NAMALWA (cell line): ENCODE results near the gene CLIP4.

Source experiments
- DNase-seq: peaks from one replicate; pipeline ENCODE4 v3.0.0-alpha.2; 2015; ENCODE audit warnings: low spot score

CLIP4 gene

GRCh38 chr2:29191817-29192216 is 76.6 kb downstream of the CLIP4 start:
- DNase-seq = no peak

- DNase-seq = no peak
Observed at GRCh38 chr2:29192526-29192925, 77.3 kb downstream of the CLIP4 start.

GRCh38 chr2:29193111-29193510 is 77.9 kb downstream of the CLIP4 start:
- no peak for DNase-seq

DNA sequence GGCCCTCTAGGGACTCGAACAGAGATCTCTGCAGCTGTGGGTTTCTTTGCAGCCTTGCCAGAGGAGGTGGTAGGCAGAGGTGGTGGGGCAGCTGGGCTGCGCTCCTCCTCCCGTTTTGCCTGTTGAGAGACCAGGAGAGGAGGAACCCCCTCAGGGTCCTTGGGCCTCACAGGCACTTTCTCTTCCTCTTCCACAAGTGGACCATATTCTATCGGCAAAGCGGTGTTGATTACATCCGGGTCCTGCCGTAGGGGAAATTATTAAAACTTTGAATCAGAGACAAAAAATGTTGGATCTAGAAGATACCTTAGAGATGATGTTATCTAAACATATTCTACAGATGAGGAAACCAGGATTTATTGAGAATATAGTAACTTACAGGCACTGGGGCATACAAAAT is 78.5 kb downstream of the CLIP4 start:
- DNase-seq = no peak

- no peak for DNase-seq
Observed at GRCh38 chr2:29195796-29196195, 80.6 kb downstream of the CLIP4 start.

- peak; percentile 83 for DNase-seq
Observed at GRCh38 chr2:29196792-29197788, 81.9 kb downstream of the CLIP4 start.

- DNase-seq = no peak
Observed at GRCh38 chr2:29201979-29202378, 86.8 kb downstream of the CLIP4 start.

GRCh38 chr2:29202819-29203495 is 87.7 kb downstream of the CLIP4 start:
- no peak for DNase-seq

GRCh38 chr2:29206941-29207340 is 91.7 kb downstream of the CLIP4 start:
- DNase-seq = no peak

GRCh38 chr2:29207352-29208148 is 92.3 kb downstream of the CLIP4 start:
- no peak for DNase-seq

GRCh38 chr2:29209551-29209950 is 94.3 kb downstream of the CLIP4 start:
- DNase-seq = no peak

- DNase-seq = no peak
Observed at GRCh38 chr2:29212009-29212408, 96.8 kb downstream of the CLIP4 start.

DNA sequence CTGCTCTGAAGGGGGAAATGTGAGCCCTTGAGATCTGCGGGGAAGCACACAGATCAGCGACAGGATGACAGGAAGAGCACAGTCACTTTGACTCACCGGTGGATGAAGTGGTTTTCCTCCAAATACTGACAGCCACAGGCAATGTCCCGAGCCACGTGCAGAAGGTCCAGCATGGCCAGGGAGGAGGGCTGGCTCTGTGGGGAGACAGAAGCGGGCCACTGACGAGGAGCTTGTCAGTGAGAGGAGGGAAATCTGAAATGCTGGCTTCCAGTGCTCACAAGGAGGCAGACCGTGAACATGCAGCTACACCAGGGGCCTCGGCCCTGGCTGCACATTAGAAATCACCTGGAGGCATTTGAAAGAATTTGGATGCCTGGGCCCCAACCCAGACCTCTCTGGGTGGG is 98.7 kb downstream of the CLIP4 start:
- DNase-seq = no peak

DNA sequence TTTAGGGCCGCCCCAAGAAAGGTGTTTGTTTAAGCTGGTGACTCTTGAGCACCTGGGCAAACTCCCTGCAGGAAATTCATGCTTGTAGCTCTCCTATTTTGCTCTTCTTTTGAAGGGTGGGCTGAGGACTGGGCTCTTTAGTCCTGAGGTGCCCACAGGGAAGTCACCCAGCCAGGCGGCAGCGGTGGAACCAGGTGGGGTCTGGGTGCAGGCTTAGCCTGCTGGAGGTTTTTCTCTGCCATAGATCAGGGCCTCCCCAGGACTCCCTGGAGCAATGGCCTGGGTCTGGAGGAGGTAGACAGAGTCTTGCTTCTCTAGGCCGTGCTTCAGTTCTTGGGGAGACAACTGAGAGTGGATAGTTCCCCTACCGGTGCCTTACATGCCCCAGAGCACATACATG is 99.9 kb downstream of the CLIP4 start:
- DNase-seq = no peak

DNA sequence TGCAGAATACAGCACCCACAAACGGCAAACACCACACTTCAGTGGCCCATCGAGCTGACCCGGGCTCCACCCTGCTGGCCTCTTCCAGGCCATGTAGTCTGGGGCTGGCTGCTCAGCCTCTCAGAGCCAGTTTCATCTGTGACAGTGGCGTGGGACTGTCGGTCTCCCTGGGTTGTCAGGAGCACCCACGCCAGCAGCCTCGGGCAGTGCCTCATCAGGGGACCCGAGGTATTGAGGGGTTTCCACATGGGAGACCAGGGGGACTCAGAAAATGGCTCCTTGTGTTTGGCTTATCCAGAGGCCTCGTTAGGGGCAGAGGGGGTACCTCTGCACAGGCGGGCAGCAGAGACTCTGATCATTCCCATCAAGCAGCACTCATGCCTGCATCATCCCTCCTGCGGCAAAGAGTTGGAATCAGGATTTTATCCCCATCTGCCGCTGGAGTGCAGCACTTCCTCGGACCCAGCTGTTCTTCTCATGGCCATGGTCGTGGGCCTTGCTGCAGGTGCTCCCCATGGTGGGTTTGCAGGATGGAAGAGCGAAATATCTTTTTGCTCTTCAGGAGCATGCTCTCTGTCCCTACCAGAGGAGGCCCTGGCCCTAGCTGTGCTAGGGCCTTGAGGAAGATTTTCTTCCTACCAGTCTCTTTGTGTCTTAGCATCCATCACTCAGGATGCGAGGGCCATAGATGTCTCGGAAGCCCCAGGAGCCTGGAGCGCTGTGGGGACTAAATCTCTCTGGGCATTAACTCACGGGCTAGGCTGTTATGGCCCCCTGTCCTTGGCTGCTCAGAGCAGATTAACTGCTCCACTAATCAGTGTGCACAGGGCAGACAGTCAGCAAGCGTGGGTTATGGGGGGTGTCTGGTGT is 100.8 kb downstream of the CLIP4 start:
- DNase-seq = no peak

GRCh38 chr2:29216609-29216909 is 101.3 kb downstream of the CLIP4 start:
- DNase-seq = no peak

GRCh38 chr2:29218071-29218470 is 102.9 kb downstream of the CLIP4 start:
- DNase-seq = no peak

GRCh38 chr2:29218550-29219125 is 103.4 kb downstream of the CLIP4 start:
- no peak for DNase-seq

GRCh38 chr2:29219374-29219773 is 104.2 kb downstream of the CLIP4 start:
- DNase-seq = no peak

DNA sequence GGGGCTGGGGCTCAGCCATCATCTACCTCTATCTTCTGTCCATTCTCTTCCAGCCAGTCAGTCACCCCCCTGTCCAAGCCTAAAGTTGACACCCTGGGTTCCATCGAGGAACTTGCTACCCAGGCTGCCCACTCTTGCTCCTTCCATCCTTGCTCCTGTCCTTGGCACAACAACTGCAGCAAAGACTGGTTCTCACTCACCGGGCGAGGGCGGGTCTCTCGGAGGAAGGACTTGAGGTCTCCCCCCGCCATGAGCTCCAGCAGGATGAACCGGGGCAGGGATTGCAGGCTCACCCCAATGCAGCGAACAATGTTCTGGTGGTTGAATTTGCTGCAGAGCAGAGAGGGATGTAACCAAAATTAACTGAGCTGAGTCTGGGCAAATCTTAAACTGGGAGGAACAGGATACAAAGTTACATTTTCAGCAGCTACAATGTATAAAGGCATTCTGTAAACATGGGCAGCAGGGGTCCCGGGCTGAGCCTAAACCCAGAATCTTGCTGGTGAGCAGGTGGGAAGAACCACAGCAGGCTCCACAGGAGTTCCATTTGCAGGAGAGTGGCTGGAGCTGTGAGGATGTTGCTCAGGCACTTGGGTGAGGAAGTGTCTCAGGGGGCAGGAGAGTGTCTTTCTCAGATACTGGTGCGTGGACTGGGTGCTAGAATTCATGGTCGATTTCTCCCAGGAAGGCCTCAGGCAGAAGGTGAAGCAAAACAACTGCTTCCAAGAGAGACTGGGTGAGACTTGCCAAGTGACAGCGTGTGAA is 105.5 kb downstream of the CLIP4 start:
- DNase-seq = no peak
